Natural killer cell (primary cell): Measurements from ENCODE around the gene PREX1. TPM values are rescaled to one million over a fixed set of nuclear protein-coding genes. Genes with fewer than 3 reads are reported as not detected.

Experiments used
- ATAC-seq, 3 donors: fragments of 150-1000 bp in 2 of 3; fragments of 200-7000 bp in 1 of 3; cut with Tn5 transposase; 1 replicate in 1 of 3; 2 replicates in 2 of 3; pipeline ENCODE4 v1.10.0; 2021; ENCODE audit warnings: mild to moderate bottlenecking in 2 of 3, moderate library complexity in 2 of 3
- DNase-seq, 2 donors: peaks; one replicate each; pipeline versions ENCODE4 v3.0.0 to v3.0.0-alpha.2; 2013 to 2021; ENCODE audit warnings: mixed read lengths in 1 of 2
- H3K27ac ChIP-seq: one replicate; pipeline ENCODE4 v1.5.1; 2013; ENCODE audit warnings: mild to moderate bottlenecking, low read length
- H3K27me3 ChIP-seq: one replicate; pipeline ENCODE4 v1.6.1; 2013; ENCODE audit warnings: low read length; ENCODE audit not compliant: control insufficient read depth, insufficient read depth
- H3K36me3 ChIP-seq: one replicate; pipeline ENCODE4 v1.6.1; 2013; ENCODE audit warnings: low read length; ENCODE audit not compliant: control insufficient read depth, insufficient read depth
- H3K4me1 ChIP-seq: one replicate; pipeline ENCODE4 v1.6.1; 2013; ENCODE audit warnings: low read length; ENCODE audit not compliant: control insufficient read depth, insufficient read depth
- H3K4me3 ChIP-seq: one replicate; pipeline ENCODE4 v1.5.1; 2013; ENCODE audit warnings: low read length
- H3K9me3 ChIP-seq: one replicate; pipeline ENCODE4 v1.6.1; 2013; ENCODE audit warnings: low read length; ENCODE audit not compliant: control insufficient read depth, insufficient read depth
- H3K27ac Mint-ChIP-seq, 2 donors: one replicate each; pipeline ENCODE4 v1.8.0; 2022; ENCODE audit warnings: mild to moderate bottlenecking in 2 of 2, mixed read lengths in 2 of 2, moderate library complexity in 1 of 2
- H3K27me3 Mint-ChIP-seq, 2 donors: one replicate each; pipeline ENCODE4 v1.8.0; 2022; ENCODE audit warnings: low read depth in 2 of 2, mixed read lengths in 2 of 2
- H3K36me3 Mint-ChIP-seq: one replicate; pipeline ENCODE4 v1.8.0; 2022; ENCODE audit warnings: mixed read lengths
- H3K4me1 Mint-ChIP-seq, 2 donors: one replicate each; pipeline ENCODE4 v1.8.0; 2022; ENCODE audit warnings: mixed read lengths in 2 of 2
- H3K4me3 Mint-ChIP-seq: one replicate; pipeline ENCODE4 v1.8.0; 2022; ENCODE audit warnings: mild to moderate bottlenecking, moderate library complexity, mixed read lengths
- H3K9me3 Mint-ChIP-seq, 2 donors: one replicate each; pipeline ENCODE4 v1.8.0; 2022; ENCODE audit warnings: mixed read lengths in 2 of 2
- CTCF ChIP-seq: fragments of 200-600 bp; IDR thresholded peaks from one replicate; pipeline ENCODE4 v1.8.0; 2022; ENCODE audit warnings: antibody characterized with exemption
- WGBS: methylation state at CpG from one replicate; pipeline ENCODE4 v1.1.7; 2013; ENCODE audit warnings: missing lambda C conversion rate; ENCODE audit not compliant: insufficient coverage; 5-methylcytosine and 5-hydroxymethylcytosine counted together
- intact Hi-C: fragments of 100-400 bp; cut with micrococcal nuclease; formaldehyde crosslinking; loops from one replicate; pipeline ENCODE4 v1.14.2; 2022
- total RNA-seq, 4 donors: library from RNA; stranded (reverse); fragments of 120-200 nt in 1 of 4; gene quantifications; one replicate each; pipeline versions ENCODE4 v1.2.3 to v1.2.4, GENCODE V29; 2013 to 2022

Gene PREX1
- total RNA-seq, 3 donors from 2014 or later (not counting 1 experiment from before 2014, with no cell fraction given) = 382 to 392 (median 389) TPM

- Mint-ChIP-seq H3K4me3 (no peak overlapping the region), H3K4me1 (peaks cover 0 to 5% of the 10 kb centered on the region in 2 donors), H3K9me3 (no peaks in the 10 kb centered on the region), H3K27ac (no peak overlapping the region), H3K27me3 (no peaks in the 10 kb centered on the region), H3K36me3 (no peaks in the 10 kb centered on the region)
- Histone ChIP-seq H3K36me3 (no peaks in the 10 kb centered on the region), H3K27ac (no peak overlapping the region), H3K27me3 (no peaks in the 10 kb centered on the region), H3K4me3 (no peak overlapping the region), H3K4me1 (no peaks in the 10 kb centered on the region), H3K9me3 (no peaks in the 10 kb centered on the region)
- TF ChIP-seq CTCF = no peak
- intact Hi-C loops = no loop called here
- DNase-seq (no peak), ATAC-seq (no peak)
- WGBS = 84% methylated on average over 12 of the region's 12 CpGs
Observed at GRCh38 chr20:48614593-48615274, 213.1 kb downstream of the PREX1 start.

- no peak for DNase-seq
Observed at GRCh38 chr20:48613926-48614325, 213.9 kb downstream of the PREX1 start.

GRCh38 chr20:48612335-48612734 lies 215.5 kb downstream of the PREX1 start:
- Mint-ChIP-seq H3K4me3 (no peak overlapping the region), H3K27ac (no peak overlapping the region), H3K4me1 (peaks cover 0 to 5% of the 10 kb centered on the region in 2 donors), H3K27me3 (no peaks in the 10 kb centered on the region), H3K36me3 (no peaks in the 10 kb centered on the region), H3K9me3 (no peaks in the 10 kb centered on the region)
- ATAC-seq (no peak), DNase-seq (no peak)
- WGBS = 83% methylated on average over 6 of the region's 6 CpGs
- H3K4me1 ChIP-seq = no peaks in the 10 kb centered on the region
- no peaks in the 10 kb centered on the region for H3K36me3 ChIP-seq
- TF ChIP-seq CTCF = no peak
- H3K9me3 ChIP-seq = no peaks in the 10 kb centered on the region
- H3K27me3 ChIP-seq = no peaks in the 10 kb centered on the region
- no peak overlapping the region for H3K4me3 ChIP-seq
- H3K27ac ChIP-seq = no peak overlapping the region
- intact Hi-C loops = no loop called here

More at GRCh38 chr20:48613926-48614325, 213.9 kb downstream of the PREX1 start:
- H3K27ac ChIP-seq = no peak overlapping the region
- H3K36me3 ChIP-seq = no peaks in the 10 kb centered on the region
- H3K4me1 ChIP-seq = no peaks in the 10 kb centered on the region
- 91% methylated on average over 4 of the region's 4 CpGs for WGBS
- H3K27ac Mint-ChIP-seq = no peak overlapping the region
- no peaks in the 10 kb centered on the region for H3K9me3 ChIP-seq
- no peaks in the 10 kb centered on the region for H3K9me3 Mint-ChIP-seq
- H3K4me3 Mint-ChIP-seq = no peak overlapping the region
- no peaks in the 10 kb centered on the region for H3K27me3 Mint-ChIP-seq
- TF ChIP-seq CTCF = no peak
- intact Hi-C loops = no loop called here
- no peaks in the 10 kb centered on the region for H3K36me3 Mint-ChIP-seq
- peaks cover 0 to 5% of the 10 kb centered on the region in 2 donors for H3K4me1 Mint-ChIP-seq
- H3K4me3 ChIP-seq = no peak overlapping the region
- ATAC-seq = no peak
- H3K27me3 ChIP-seq = no peaks in the 10 kb centered on the region

- Histone ChIP-seq H3K4me3 (no peak overlapping the region), H3K4me1 (no peaks in the 10 kb centered on the region), H3K27ac (no peak overlapping the region), H3K9me3 (no peaks in the 10 kb centered on the region), H3K27me3 (no peaks in the 10 kb centered on the region), H3K36me3 (no peaks in the 10 kb centered on the region)
- Mint-ChIP-seq H3K27me3 (no peaks in the 10 kb centered on the region), H3K27ac (no peak overlapping the region), H3K36me3 (no peaks in the 10 kb centered on the region), H3K4me3 (no peak overlapping the region), H3K9me3 (no peaks in the 10 kb centered on the region), H3K4me1 (peaks cover 0 to 5% of the 10 kb centered on the region in 2 donors)
- no peak for DNase-seq
- 100% methylated on average over 1 of the region's 4 CpGs for WGBS
- no peak for TF ChIP-seq CTCF
- intact Hi-C loops = no loop called here
- no peak for ATAC-seq
Observed at GRCh38 chr20:48610996-48611395, 216.8 kb downstream of the PREX1 start.
